Hematopoietic multipotent progenitor cell treated with erythropoietin and hydrocortisone succinate and interleukin-3 and kit ligand, for 8 days (in vitro differentiated cells): Measurements from ENCODE around the gene PLCH1.

Experiments used
- DNase-seq: peaks from one replicate; pipeline ENCODE4 v3.0.0-alpha.2; 2015

PLCH1 gene

DNA sequence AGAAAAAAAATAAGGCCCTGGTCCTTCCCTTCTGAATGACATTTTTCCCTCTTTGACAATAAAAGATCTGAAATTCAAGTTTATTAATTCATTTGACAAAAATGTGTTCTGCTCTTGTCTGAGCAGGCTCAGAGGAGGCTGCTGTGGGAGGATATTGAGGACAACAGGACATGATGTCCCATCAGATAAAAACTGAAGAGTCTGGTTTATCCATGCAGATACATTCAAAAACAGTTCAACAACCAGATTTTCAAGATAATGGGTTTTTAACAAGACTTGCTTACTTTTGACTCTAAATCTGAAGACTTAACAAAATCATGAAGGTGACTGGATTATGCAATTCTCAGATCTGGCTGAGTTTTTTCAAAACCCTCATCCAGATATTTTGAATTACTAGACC, 414.5 kb downstream of the PLCH1 start:
- DNase-seq: no peak

- no peak for DNase-seq
Measured at GRCh38 chr3:155329513-155330048, 415.3 kb downstream of the PLCH1 start.

- DNase-seq: no peak
Measured at GRCh38 chr3:155327871-155328270, 417.0 kb downstream of the PLCH1 start.

DNA sequence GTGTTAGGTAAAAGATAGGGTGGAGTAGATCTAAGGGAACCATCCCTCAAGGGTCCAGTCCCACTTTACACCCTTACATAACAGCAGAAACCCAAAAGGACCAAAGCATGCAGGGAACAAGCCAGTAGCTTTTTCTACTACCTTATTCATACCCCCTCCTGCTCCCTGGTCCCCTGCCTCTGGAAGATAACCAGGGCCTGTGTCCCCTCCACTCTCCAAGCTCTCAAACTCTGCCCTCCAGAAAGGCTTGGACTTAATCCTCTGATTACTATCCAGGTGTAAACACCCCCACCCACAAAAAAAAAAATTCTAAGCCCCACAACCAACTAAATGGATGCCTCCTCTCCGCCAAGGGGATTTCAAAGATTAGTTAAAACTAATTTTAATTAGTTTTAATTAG, 417.4 kb downstream of the PLCH1 start:
- no peak for DNase-seq

- DNase-seq: no peak
Measured at GRCh38 chr3:155326901-155327300, 418.0 kb downstream of the PLCH1 start.

GRCh38 chr3:155326244-155326643, 418.6 kb downstream of the PLCH1 start:
- no peak for DNase-seq
